DOHH2 (cell line): ENCODE results near the gene TMEM263.
A peak's percentile ranks its signal among the peaks of the same experiment; 100 is the strongest.

Source experiments
- H3F3A ChIP-seq: fragments of 200-600 bp; sonication (generic), shearing (Covaris generic); 2 replicates; pipeline ENCODE4 v1.6.0; 2016; ENCODE audit warnings: antibody characterized with exemption, mild to moderate bottlenecking; ENCODE audit not compliant: control insufficient read depth, insufficient read depth
- H3K27ac ChIP-seq: fragments of 200-600 bp; sonication (generic); 2 replicates; pipeline ENCODE4 v1.5.1; 2014; ENCODE audit warnings: low read depth, mild to moderate bottlenecking, low read length, moderate library complexity
- H3K27me3 ChIP-seq: fragments of 200-600 bp; sonication (generic); 2 replicates; pipeline ENCODE4 v1.6.1; 2014; ENCODE audit warnings: mild to moderate bottlenecking, low read length, mixed read lengths; ENCODE audit not compliant: control insufficient read depth
- H3K36me3 ChIP-seq: fragments of 200-600 bp; sonication (generic); 2 replicates; pipeline ENCODE4 v1.6.1; 2014; ENCODE audit warnings: mild to moderate bottlenecking, low read length, moderate library complexity, mixed read lengths; ENCODE audit not compliant: control insufficient read depth
- H3K4me1 ChIP-seq: fragments of 200-600 bp; sonication (generic); 2 replicates; pipeline ENCODE4 v1.6.1; 2014; ENCODE audit warnings: mild to moderate bottlenecking, low read length, mixed read lengths; ENCODE audit not compliant: control insufficient read depth
- H3K4me2 ChIP-seq: fragments of 200-600 bp; sonication (generic); 2 replicates; pipeline ENCODE4 v1.6.0; 2014; ENCODE audit warnings: mild to moderate bottlenecking, low read length, moderate library complexity
- H3K4me3 ChIP-seq: fragments of 200-600 bp; sonication (generic); 2 replicates; pipeline ENCODE4 v1.5.1; 2014; ENCODE audit warnings: mild to moderate bottlenecking, low read length, mixed read lengths
- H3K79me2 ChIP-seq: fragments of 200-600 bp; sonication (generic); 2 replicates; pipeline ENCODE4 v1.6.1; 2014; ENCODE audit warnings: mild to moderate bottlenecking, low read length, mixed read lengths; ENCODE audit not compliant: control insufficient read depth
- H3K9me2 ChIP-seq: fragments of 200-600 bp; sonication (generic); replicated peaks from 2 replicates; pipeline ENCODE4 v1.6.1; 2014; ENCODE audit warnings: mild to moderate bottlenecking, low read length, mixed read lengths; ENCODE audit not compliant: control insufficient read depth
- H3K9me3 ChIP-seq: fragments of 200-600 bp; sonication (generic); 2 replicates; pipeline ENCODE4 v1.6.1; 2014; ENCODE audit warnings: antibody characterized with exemption, low read length, mixed read lengths; ENCODE audit not compliant: control insufficient read depth, insufficient read depth
- H4K20me1 ChIP-seq: fragments of 200-600 bp; sonication (generic); 2 replicates; pipeline ENCODE4 v1.6.0; 2014; ENCODE audit warnings: low read depth, mild to moderate bottlenecking, antibody characterized with exemption, low read length, moderate library complexity; ENCODE audit not compliant: control insufficient read depth, insufficient read depth
- CTCF ChIP-seq: fragments of 200-600 bp; sonication (generic); IDR thresholded peaks from one replicate; pipeline ENCODE4 v1.5.1; 2014; ENCODE audit warnings: antibody characterized with exemption, mild to moderate bottlenecking, low read depth, low read length; ENCODE audit not compliant: poor library complexity, severe bottlenecking
- EZH2phosphoT487 ChIP-seq: fragments of 200-600 bp; sonication (generic); IDR thresholded peaks from 2 replicates; pipeline ENCODE4 v1.6.1; 2017; ENCODE audit warnings: borderline replicate concordance, mild to moderate bottlenecking, antibody characterized with exemption, low read length, moderate library complexity, mixed read lengths

TMEM263 gene

GRCh38 chr12:106956048-106956578, 406 bp downstream of the TMEM263 start:
- H4K20me1 ChIP-seq, result peaks cover 2% of the 10 kb centered on the region; the same call in 1 of the 2 replicates
- peaks cover 29% of the 10 kb centered on the region for H3K4me1 ChIP-seq
- H3K36me3 ChIP-seq, result peaks cover 10% of the 10 kb centered on the region
- H3K79me2 ChIP-seq, result peaks cover 46% of the 10 kb centered on the region
- peak overlapping the region; percentile 97 for H3K4me2 ChIP-seq
- no peaks in the 10 kb centered on the region; the same call in 1 of the 2 replicates for H3K27me3 ChIP-seq
- TF ChIP-seq EZH2phosphoT487, result no peak
- peak; percentile 34 for TF ChIP-seq CTCF
- no peaks in the 10 kb centered on the region for H3K9me2 ChIP-seq
- H3K9me3 ChIP-seq, result no peaks in the 10 kb centered on the region
- H3K4me3 ChIP-seq, result peak overlapping the region; percentile 89
- peak overlapping the region; percentile 75 for H3K27ac ChIP-seq
- peaks cover 20% of the 10 kb centered on the region for H3F3A ChIP-seq

- Histone ChIP-seq H3K27me3 (no peaks in the 10 kb centered on the region), H3F3A (peaks cover 20% of the 10 kb centered on the region), H3K4me2 (peak overlapping the region; percentile 97), H4K20me1 (peaks cover 2% of the 10 kb centered on the region; the same call in 1 of the 2 replicates), H3K9me3 (no peaks in the 10 kb centered on the region), H3K79me2 (peaks cover 57% of the 10 kb centered on the region), H3K36me3 (peaks cover 10% of the 10 kb centered on the region), H3K4me1 (peaks cover 29% of the 10 kb centered on the region), H3K9me2 (no peaks in the 10 kb centered on the region), H3K27ac (peak overlapping the region; percentile 75), H3K4me3 (peak overlapping the region; percentile 89)
- TF ChIP-seq CTCF (no peak), EZH2phosphoT487 (no peak)
These were observed 1.9 kb downstream of the TMEM263 start for GRCh38 chr12:106957583-106957982.

- H3K79me2 ChIP-seq, result peaks cover 81% of the 10 kb centered on the region
These were observed 4.7 kb downstream of the TMEM263 start for GRCh38 chr12:106960443-106960842.

More at GRCh38 chr12:106960443-106960842, 4.7 kb downstream of the TMEM263 start:
- H4K20me1 ChIP-seq, result peaks cover 2% of the 10 kb centered on the region; the same call in 1 of the 2 replicates
- no peaks in the 10 kb centered on the region for H3K9me2 ChIP-seq
- no peak for TF ChIP-seq CTCF
- TF ChIP-seq EZH2phosphoT487, result no peak
- peaks cover 10% of the 10 kb centered on the region for H3F3A ChIP-seq
- peaks cover 22% of the 10 kb centered on the region for H3K36me3 ChIP-seq
- no peaks in the 10 kb centered on the region for H3K27me3 ChIP-seq
- H3K4me2 ChIP-seq, result no peak overlapping the region
- no peak overlapping the region for H3K27ac ChIP-seq
- H3K9me3 ChIP-seq, result no peaks in the 10 kb centered on the region
- peaks cover 16% of the 10 kb centered on the region for H3K4me1 ChIP-seq
- H3K4me3 ChIP-seq, result no peak overlapping the region
